ENCODE data around the gene NIPAL1. TPM values are rescaled to one million over a fixed set of nuclear protein-coding genes. Genes with fewer than 3 reads are reported as not detected.

NIPAL1 gene
- total RNA-seq, 1 donor from 2014 or later, result 0.13 TPM

DNA sequence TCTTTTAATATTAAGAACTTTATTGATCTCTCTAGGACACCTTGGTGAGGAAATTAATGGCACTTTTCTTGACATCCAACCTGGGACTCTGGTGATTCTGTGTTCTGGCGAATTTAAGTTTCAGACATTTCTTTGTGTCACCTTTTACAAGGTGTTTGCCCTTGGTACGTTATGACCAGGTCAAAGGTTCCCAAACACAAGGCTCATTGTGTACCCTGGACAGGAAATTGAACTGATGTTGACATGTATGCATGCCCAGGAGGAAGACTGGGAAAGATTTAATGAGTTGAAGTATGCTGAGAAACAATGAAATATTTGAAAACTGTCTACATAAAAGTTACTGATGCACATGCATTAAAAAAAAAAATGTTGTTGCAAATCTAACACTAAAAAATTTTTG lies 22.1 kb downstream of the NIPAL1 start:
- peaks cover 25% of the 10 kb centered on the region for H3K27me3 Mint-ChIP-seq (ENCODE audit: unreplicated experiment)
- no peak overlapping the region for H3K27ac Mint-ChIP-seq (ENCODE audit: unreplicated experiment)
- TF ChIP-seq, protein P1, sequence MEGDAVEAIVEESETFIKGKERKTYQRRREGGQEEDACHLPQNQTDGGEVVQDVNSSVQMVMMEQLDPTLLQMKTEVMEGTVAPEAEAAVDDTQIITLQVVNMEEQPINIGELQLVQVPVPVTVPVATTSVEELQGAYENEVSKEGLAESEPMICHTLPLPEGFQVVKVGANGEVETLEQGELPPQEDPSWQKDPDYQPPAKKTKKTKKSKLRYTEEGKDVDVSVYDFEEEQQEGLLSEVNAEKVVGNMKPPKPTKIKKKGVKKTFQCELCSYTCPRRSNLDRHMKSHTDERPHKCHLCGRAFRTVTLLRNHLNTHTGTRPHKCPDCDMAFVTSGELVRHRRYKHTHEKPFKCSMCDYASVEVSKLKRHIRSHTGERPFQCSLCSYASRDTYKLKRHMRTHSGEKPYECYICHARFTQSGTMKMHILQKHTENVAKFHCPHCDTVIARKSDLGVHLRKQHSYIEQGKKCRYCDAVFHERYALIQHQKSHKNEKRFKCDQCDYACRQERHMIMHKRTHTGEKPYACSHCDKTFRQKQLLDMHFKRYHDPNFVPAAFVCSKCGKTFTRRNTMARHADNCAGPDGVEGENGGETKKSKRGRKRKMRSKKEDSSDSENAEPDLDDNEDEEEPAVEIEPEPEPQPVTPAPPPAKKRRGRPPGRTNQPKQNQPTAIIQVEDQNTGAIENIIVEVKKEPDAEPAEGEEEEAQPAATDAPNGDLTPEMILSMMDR (IDR thresholded peaks at IDR 0.05), result no peak

DNA sequence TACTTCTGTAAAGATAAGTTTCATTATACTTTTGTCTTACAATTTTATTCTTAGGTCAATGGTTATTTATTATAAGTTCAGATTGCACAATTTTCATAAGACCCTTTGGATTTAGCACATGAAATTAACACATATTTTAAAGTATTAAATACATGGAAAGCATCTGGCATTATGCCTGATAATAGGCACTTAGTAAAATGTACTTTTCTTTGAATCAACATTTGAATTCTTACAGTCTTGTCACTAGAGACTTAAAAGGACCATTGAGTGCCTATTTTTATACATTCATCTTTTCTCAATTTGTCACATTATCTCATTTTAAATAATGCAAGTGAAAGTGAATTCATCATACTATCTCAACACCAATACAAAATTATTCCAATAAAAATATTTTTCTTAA lies 23.0 kb downstream of the NIPAL1 start:
- Mint-ChIP-seq H3K27me3 (ENCODE audit: unreplicated experiment) (peaks cover 31% of the 10 kb centered on the region), H3K4me1 (ENCODE audit: unreplicated experiment) (no peaks in the 10 kb centered on the region), H3K4me3 (ENCODE audit: unreplicated experiment) (no peak overlapping the region), H3K27ac (ENCODE audit: unreplicated experiment) (no peak overlapping the region), H3K36me3 (ENCODE audit: unreplicated experiment) (no peaks in the 10 kb centered on the region), H3K9me3 (ENCODE audit: unreplicated experiment) (no peaks in the 10 kb centered on the region)
- DNase-seq (ENCODE audit: extremely low spot score, unreplicated experiment), result no peak
- TF ChIP-seq, protein P1 (IDR thresholded peaks at IDR 0.05), result no peak

More for the DNA sequence above, 22.1 kb downstream of the NIPAL1 start:
- DNase-seq (ENCODE audit: extremely low spot score, unreplicated experiment), result no peak
- Mint-ChIP-seq H3K4me3 (ENCODE audit: unreplicated experiment) (no peak overlapping the region), H3K36me3 (ENCODE audit: unreplicated experiment) (no peaks in the 10 kb centered on the region), H3K4me1 (ENCODE audit: unreplicated experiment) (no peaks in the 10 kb centered on the region), H3K9me3 (ENCODE audit: unreplicated experiment) (no peaks in the 10 kb centered on the region)

- no peaks in the 10 kb centered on the region for H3K9me3 Mint-ChIP-seq (ENCODE audit: unreplicated experiment)
- H3K36me3 Mint-ChIP-seq (ENCODE audit: unreplicated experiment), result no peaks in the 10 kb centered on the region
- no peak overlapping the region for H3K4me3 Mint-ChIP-seq (ENCODE audit: unreplicated experiment)
- peaks cover 41% of the 10 kb centered on the region for H3K27me3 Mint-ChIP-seq (ENCODE audit: unreplicated experiment)
- H3K27ac Mint-ChIP-seq (ENCODE audit: unreplicated experiment), result no peak overlapping the region
- TF ChIP-seq, protein P1 (IDR thresholded peaks at IDR 0.05), result no peak
- H3K4me1 Mint-ChIP-seq (ENCODE audit: unreplicated experiment), result no peaks in the 10 kb centered on the region
- no peak for DNase-seq (ENCODE audit: extremely low spot score, unreplicated experiment)
Measured at GRCh38 chr4:48041535-48042137, 25.1 kb downstream of the NIPAL1 start.

GRCh38 chr4:48042979-48043461 lies 26.4 kb downstream of the NIPAL1 start:
- no peak overlapping the region for H3K27ac Mint-ChIP-seq (ENCODE audit: unreplicated experiment)
- peaks cover 47% of the 10 kb centered on the region for H3K27me3 Mint-ChIP-seq (ENCODE audit: unreplicated experiment)
- no peaks in the 10 kb centered on the region for H3K36me3 Mint-ChIP-seq (ENCODE audit: unreplicated experiment)
- no peak for DNase-seq (ENCODE audit: extremely low spot score, unreplicated experiment)
- H3K9me3 Mint-ChIP-seq (ENCODE audit: unreplicated experiment), result no peaks in the 10 kb centered on the region
- TF ChIP-seq, protein P1 (IDR thresholded peaks at IDR 0.05), result no peak
- H3K4me1 Mint-ChIP-seq (ENCODE audit: unreplicated experiment), result no peaks in the 10 kb centered on the region
- H3K4me3 Mint-ChIP-seq (ENCODE audit: unreplicated experiment), result no peak overlapping the region

- Mint-ChIP-seq H3K4me1 (ENCODE audit: unreplicated experiment) (no peaks in the 10 kb centered on the region), H3K9me3 (ENCODE audit: unreplicated experiment) (no peaks in the 10 kb centered on the region), H3K4me3 (ENCODE audit: unreplicated experiment) (no peak overlapping the region), H3K36me3 (ENCODE audit: unreplicated experiment) (no peaks in the 10 kb centered on the region), H3K27me3 (ENCODE audit: unreplicated experiment) (peaks cover 49% of the 10 kb centered on the region), H3K27ac (ENCODE audit: unreplicated experiment) (no peak overlapping the region)
- DNase-seq (ENCODE audit: extremely low spot score, unreplicated experiment), result no peak
- TF ChIP-seq, protein P1 (IDR thresholded peaks at IDR 0.05), result no peak
Measured at GRCh38 chr4:48043504-48043903, 26.9 kb downstream of the NIPAL1 start.

Measured in osteocyte (in vitro differentiated cells).